T-helper 9 cell (primary cell): ENCODE measurements around the gene FAM171A2.
"Not testable (repeated sequence)": the region's sequence is repeated elsewhere in the genome, so short reads cannot be mapped to it uniquely, and the experiment has no call there.

Experiments used
- DNase-seq: peaks from one replicate; pipeline ENCODE4 v3.0.0-alpha.2; 2020
- total RNA-seq, 2 donors: gene quantifications; one replicate each; lab custom pipeline; 2026; lab: John Stamatoyannopoulos, UW

FAM171A2 gene
- total RNA-seq = 0.14 to 0.24 reads per million in 2 donors

DNA sequence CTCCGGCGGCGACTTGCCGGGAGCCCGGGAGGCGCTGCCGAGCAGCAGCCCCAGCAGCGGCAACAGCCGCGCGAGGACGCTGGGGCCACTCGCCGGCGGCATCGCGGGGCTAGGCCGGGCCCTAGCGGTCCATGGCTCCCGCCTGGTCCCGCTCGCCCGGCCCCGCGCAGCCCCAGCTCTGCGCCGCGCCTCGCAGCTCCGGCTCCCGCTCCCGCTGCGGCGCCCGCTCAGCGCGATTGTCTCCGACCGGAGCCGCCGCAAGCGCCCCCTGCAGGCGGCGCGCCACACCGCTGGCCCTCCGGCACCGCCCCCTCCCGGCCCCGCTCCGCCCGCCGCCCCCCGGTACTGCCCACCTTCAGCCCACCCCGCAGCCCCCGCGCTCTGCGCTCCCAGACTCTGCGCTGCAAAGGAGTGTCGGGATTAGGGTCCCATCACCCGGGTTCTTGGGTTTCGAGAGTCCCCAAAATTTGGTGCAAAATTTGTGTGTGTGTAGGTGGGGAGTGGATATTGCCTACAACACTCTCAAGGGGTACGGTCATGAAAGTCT, at the start of gene FAM171A2:
Gene FAM171A2 (minus strand): TSS at position 241 of the 547 bp plus-strand sequence. CDS start 139 bp downstream, at position 102.
- DNase-seq = peak; percentile 68

DNA sequence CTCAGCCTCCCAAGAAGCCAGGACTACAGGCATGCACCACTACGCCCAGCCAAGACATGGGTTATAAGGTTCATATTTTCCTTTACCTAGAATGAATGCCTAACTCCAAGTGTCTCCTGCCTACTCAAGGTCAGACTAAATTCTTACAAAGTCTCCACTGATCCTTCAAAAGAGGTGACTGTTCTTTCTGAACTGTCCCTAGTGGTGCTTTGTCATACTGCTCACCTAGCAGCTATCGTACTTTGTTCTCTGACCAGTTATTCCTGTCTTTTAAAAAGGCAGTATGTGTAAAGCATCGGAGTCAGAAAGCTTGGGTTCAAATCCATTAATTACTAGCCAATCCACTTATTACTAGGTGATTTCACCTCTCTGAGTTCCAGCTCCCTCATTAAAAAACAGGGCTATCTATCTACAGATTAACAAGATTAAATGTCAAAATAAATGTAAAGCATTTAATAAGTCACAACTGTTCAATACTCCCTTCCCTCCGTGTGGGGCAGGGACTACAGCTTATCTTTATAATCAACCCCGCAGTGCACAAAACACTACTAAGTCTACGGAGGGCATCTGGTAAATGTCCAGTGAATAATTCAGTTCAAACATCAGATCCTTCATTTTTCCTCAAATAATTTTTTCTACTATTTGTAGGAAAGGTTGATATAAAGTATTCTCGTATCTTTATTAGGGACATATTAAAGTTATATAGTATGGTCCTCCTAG, 45.8 kb upstream of the FAM171A2 start:
- DNase-seq = no peak

- DNase-seq = no peak
Observed at GRCh38 chr17:44408786-44409185, 45.1 kb upstream of the FAM171A2 start.

DNA sequence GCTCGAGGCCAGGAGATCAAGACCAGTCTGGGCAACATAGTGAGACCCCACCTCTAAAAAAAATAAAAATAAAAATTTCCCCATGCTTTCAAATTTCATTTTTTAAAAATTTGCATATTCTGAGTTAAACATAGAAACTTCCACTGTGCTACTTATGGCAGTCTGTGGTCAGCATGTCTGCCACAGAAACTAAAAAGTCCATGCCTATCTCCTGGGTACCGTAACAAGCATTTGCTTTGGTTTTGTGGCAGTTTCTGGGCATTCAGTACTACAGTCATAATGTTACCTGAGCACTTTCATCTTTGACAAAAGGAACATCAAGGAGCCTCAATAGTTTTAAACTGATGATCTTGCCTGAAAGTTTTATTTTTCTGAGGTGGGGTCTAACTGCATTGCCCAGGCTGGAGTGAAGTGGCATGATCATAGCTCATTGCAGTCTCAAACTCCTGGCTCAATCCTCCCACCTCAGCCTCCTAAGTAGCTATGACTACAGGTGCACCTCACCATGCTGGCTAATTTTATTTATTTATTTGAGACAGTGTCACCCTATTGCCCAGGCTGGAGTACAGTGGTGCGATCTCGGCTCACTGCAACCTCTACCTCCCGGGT, 39.0 kb upstream of the FAM171A2 start:
- no peak for DNase-seq

GRCh38 chr17:44400226-44400847, 36.7 kb upstream of the FAM171A2 start:
- DNase-seq = no peak

DNA sequence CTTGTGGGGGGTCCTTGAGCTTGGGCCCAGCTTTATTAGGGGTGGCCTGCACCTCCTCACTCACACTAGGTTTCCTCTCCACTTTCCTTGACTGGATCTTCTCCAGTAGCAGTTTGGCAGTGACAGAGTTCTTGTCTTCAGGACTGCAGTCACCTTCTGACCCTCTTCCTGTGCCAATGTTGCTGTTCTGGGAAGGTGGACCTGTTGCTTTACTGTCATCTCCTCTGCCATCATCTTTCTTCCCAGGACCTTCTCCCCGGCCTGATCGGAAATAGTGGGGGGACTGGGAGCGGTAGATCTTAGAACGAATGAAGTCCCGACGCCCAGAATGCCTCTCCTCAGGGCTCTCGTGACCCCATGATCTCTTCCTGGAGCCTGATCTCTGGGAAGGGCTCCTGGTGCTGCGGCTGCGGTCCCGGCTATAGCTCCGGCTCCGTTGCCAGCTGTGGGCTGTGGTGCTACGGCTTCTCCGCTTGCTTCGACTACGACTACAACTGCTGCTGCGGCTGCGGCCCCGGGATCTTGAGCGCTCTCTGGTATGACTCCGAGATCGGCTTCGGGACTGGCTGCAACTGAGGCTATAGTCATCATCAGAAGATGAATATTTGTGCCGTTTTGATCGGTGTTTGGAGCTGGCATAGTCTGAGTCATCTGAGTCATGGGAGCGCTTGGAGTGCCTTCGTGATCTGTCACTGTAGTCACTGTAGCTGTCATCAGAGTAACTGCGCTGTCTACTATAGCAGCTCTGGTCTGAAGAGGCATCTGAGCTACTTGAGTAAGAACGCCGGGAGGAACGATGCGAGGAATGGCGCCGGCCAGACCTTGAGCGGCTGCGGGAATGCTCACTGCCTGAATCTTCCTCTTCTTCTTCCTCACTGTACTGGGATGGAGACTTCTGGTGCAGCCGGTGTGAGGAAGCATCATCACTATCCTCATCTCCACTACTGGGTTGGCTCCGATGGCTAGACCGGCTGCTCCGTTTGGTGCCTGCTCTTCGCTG, 35.3 kb upstream of the FAM171A2 start:
- no peak for DNase-seq

GRCh38 chr17:44397479-44398440, 34.1 kb upstream of the FAM171A2 start:
- no peak for DNase-seq

DNA sequence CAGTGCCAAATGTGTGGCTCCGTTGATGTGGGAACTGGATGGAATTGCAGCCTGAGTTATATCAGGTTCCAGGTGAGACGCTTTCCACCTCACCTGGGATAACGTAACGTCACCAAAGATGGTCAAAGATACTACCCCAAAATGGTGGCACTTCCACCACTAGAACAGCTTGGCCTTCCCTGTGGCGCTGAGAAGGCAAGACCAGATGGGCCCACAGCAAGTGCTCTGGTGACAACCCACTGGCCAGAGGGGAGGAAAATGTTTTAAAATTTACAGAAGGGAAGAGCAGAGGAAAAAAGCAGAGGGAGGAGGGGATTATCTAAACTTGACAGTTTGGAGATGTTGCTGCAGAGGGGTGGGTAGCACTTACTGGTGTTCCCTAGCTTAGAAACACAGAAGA, 33.3 kb upstream of the FAM171A2 start:
- no peak for DNase-seq

DNA sequence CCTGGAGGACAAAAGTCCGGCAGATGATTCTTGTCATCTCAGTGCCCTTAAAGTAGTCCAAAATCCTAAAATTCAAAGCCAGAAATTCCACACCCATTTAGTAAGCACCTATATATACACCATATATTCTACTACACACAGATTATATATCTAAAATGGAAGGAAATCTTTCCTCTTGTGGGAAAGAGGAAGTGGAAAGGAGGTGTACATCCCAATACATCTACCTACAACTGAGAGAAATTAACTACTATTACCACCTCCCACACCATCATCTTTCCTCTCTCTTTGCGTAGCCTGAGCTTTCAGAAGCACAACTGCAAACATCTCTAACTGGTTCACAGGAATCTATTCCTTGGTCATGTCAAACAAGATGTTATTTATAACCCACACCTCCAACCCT, 31.2 kb upstream of the FAM171A2 start:
- DNase-seq = no peak

- not testable (repeated sequence) for DNase-seq
Observed at GRCh38 chr17:44394112-44394511, 30.5 kb upstream of the FAM171A2 start.

- DNase-seq = no peak
Observed at GRCh38 chr17:44390250-44390870, 26.7 kb upstream of the FAM171A2 start.

- DNase-seq = no peak
Observed at GRCh38 chr17:44389723-44390202, 26.1 kb upstream of the FAM171A2 start.

- DNase-seq = no peak
Observed at GRCh38 chr17:44389281-44389680, 25.6 kb upstream of the FAM171A2 start, which contains the start of gene ITGA2B. Gene ITGA2B, minus strand, starts transcription at chr17:44389649. Its CDS starts 176 bp downstream, at chr17:44389473.

DNA sequence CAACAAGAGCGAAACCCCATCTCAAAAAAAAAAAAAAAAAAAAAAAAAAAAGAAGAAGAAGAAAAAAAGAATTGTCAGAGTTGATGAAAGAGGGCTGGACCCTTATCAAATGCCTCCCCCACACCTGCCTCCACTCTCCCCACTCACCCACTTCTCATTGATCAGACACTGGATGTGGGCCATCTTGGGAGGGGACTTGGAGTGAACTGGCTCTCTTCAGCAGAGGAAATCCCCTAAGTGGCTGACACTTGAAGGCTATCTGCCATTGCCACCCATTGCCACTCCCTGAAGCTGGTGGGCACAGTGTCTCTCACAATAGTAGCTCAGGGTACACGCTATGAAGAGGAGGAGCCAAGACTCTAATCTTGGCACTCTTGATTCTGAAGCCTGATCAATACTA, 24.2 kb upstream of the FAM171A2 start:
- no peak for DNase-seq

DNA sequence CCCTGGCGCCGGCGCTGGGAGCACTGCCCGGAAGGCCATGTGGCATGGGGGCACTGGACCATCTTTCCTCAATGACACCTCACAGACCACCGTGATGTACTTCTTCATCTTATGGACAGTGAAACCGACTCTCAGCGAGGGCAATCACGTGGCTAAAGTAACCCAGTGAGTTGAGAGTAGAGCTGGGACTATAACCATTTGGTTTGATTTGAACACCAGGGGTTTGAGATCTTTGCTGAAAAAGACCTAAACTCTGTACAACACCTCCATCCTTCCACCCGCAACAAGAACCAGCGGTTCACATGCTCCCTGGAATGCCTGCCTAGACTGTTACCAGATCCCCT, 22.5 kb upstream of the FAM171A2 start:
- no peak for DNase-seq

- peak; percentile 76 for DNase-seq
Observed at GRCh38 chr17:44385287-44386181, 21.9 kb upstream of the FAM171A2 start.

DNA sequence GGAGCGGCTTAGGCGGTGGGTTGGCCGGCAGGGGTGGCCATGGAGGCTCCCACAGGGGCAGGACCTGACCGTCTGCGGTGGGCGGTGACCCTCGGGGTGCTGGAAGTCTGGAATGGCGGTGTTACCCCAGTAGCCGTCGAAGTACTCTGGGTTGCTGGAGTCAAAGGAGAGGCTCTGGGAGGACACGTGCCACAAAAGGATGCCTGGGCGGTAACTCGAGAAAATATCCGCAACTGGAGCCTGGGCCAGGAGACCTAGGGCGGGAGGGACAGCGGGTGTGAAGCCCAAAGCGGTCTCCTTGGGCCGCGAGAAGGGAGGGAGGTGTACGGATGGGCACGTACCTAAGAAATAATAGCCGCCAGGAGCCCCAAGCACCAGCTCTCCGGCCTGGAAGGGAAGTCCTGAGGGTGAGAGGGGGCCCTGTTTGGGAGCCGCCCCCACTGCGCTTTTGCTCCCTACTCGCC, 21.2 kb upstream of the FAM171A2 start:
- DNase-seq = no peak

GRCh38 chr17:44384281-44384822, 20.7 kb upstream of the FAM171A2 start:
- DNase-seq = no peak

DNA sequence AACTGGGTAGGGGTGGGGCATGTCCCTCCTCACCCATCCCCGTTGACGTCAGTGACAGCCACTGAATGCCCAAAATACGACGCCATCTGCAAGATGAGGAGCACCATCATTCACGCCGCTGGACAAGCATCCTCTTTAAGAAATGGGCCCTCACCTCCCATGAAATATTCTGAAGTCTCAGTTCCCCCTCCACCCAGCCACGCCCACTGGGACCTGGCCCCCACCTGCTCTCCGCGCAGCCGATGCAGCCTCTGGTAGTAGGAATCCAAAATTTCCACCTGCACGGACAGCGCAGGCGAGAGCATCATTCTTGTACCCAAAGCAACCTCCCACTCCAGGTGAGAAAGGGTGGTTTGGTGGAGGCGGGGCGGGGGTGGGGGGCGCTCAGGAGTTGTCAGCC, 20.2 kb upstream of the FAM171A2 start:
- no peak for DNase-seq
